SKM-1 (cell line): ENCODE data around the gene NPIPA5.
"Not testable (repeated sequence)": the region's sequence is repeated elsewhere in the genome, so short reads cannot be mapped to it uniquely, and the experiment has no call there.

Experiments
- DNase-seq: peaks from one replicate; lab custom pipeline; 2025; ENCODE audit not compliant: unreplicated experiment; lab: John Stamatoyannopoulos, UW

NPIPA5 gene

GRCh38 chr16:15393025-15393424, 14.9 kb upstream of the NPIPA5 start:
- not testable (repeated sequence) for DNase-seq

DNA sequence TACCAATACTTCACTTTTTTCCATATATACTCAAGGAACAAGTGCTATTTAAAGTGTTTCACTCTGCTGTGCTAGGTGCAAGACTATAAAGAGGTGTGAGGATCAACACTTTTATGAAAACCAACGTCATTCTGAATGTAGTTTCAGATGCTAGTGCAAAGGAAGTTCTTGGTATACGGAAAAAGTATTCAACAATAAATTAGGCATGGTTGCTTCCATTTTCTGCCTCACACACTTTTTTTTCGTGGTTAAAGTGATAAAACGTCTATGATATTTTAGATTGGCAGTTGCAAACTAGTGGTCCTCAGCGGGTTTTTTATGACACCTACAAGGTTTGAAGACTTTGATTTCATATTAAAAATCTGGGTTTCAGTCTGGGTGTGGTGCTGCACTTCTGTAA, 11.8 kb upstream of the NPIPA5 start:
- not testable (repeated sequence) for DNase-seq

GRCh38 chr16:15388060-15388459, 10.0 kb upstream of the NPIPA5 start:
- not testable (repeated sequence) for DNase-seq

DNA sequence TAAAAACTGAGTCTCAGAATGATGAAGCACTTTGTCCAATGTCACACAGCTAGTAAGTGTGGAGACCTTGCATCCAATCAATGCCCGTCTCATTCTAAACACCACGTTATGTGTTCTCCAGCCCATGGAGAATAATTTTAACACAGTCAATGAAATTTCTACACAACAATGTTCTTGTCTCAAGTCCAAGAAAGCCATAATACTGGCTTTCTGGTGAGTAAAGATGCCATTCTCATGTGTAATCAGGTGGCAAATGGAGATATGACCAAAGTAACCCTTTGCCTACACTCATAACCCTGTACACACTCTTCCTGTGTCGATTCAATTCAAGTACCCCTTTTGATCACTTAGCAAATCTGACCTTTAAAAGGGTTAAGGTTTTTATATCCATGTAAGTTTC, 4.7 kb upstream of the NPIPA5 start:
- DNase-seq, result not testable (repeated sequence)

GRCh38 chr16:15357495-15357894, 20.6 kb downstream of the NPIPA5 start:
- not testable (repeated sequence) for DNase-seq

- not testable (repeated sequence) for DNase-seq
Observed at GRCh38 chr16:15354846-15355245, 23.2 kb downstream of the NPIPA5 start.

DNA sequence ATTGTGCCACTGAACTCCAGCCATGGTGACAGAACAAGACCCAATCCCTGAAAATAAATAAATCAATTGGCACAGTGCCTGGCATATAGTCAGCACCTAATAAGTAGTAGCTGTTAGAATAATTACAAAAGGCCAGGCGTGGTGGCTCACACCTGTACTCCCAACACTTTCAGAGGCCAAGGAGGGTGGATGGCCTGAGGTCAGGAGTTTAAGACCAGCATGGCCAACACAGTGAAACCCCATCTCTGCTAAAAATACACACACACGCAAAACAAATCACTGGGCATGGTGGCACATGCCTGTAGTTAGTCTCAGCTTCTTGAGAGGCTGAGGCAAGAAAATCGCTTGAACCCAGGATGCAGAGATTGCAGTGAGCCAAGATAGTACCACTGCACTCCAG, 25.2 kb downstream of the NPIPA5 start:
- DNase-seq, result not testable (repeated sequence)

- DNase-seq, result not testable (repeated sequence)
Observed at GRCh38 chr16:15351745-15352144, 26.3 kb downstream of the NPIPA5 start.

- not testable (repeated sequence) for DNase-seq
Observed at GRCh38 chr16:15351251-15351650, 26.8 kb downstream of the NPIPA5 start.

DNA sequence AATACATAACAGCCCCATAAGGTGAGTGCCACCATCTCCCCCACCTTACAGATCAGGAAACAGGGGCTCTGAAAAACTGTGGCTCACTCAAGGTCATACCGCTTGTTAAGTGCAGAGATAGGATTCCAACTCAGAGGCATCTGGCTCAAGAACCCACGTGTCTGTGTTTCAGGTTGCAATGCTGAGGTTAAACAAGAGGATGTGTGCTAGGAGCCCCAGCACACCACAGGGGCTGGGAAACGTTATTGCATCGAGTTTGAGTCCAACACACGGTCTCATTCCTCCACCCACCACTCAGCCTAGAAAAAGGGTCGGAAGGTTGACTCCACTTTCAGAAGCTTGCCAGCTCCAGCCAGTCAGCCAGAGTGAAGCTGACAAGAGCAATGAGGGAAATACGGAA, 29.4 kb downstream of the NPIPA5 start:
- not testable (repeated sequence) for DNase-seq

- not testable (repeated sequence) for DNase-seq
Observed at GRCh38 chr16:15342337-15342736, 35.8 kb downstream of the NPIPA5 start.

DNA sequence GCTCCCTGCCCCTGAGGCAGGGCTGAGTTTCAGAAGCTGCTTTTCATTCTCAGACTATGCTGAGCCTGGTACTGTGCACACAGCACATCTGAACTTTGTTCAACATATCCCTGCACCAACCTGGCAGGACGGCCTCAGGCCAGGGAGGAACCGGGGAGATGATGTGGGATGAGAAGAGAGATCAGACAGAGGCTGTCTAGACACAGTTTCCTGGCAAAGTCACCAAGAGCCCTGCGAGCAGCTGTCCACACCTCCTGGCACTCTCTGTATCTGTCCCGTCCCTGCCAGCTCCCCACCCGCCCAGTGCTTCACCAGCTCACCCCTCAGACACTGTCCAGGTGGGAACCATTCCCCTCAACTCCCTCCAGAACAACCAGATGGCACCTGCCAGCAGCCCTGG, 39.1 kb downstream of the NPIPA5 start:
- DNase-seq, result not testable (repeated sequence)

GRCh38 chr16:15337974-15338605, 40.0 kb downstream of the NPIPA5 start:
- not testable (repeated sequence) for DNase-seq

GRCh38 chr16:15335609-15336008, 42.5 kb downstream of the NPIPA5 start:
- DNase-seq, result not testable (repeated sequence)

DNA sequence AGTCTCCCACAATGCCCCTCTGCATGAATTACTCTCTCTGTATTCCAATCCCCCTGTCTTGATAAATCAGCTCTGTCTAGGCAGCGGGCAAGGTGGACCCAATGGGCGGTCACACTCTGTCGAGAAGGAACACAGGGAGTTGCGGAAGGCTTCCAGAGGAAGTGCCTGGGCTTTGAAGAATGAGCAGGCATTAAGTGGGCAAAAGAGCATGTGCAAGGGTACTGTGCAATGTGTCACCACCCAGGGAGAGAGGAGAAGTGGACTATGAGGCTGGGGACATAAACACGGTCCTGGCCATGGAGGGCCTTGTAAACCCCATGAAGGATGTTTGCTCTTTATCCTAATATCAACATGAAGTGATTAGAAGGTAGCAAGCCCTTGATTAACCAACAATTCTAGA, 44.1 kb downstream of the NPIPA5 start:
- not testable (repeated sequence) for DNase-seq

DNA sequence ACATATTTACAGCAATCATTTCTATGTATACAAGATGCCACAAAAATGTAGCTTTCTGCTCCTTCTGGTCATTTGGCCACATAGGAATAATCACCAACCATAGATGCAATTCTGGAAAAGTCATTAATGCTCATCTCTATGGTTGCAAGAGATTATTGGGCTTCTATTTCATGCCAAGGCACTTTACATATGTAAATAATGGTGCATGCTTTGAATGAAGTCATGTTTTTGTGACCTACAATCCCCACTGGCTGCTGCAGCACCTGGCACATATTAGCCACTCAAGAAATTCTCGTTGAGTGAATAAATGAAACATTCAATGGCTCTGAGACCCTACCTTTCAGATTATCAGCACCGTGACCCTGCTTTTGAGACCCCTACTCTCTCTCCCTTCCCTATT, 47.1 kb downstream of the NPIPA5 start:
- not testable (repeated sequence) for DNase-seq

DNA sequence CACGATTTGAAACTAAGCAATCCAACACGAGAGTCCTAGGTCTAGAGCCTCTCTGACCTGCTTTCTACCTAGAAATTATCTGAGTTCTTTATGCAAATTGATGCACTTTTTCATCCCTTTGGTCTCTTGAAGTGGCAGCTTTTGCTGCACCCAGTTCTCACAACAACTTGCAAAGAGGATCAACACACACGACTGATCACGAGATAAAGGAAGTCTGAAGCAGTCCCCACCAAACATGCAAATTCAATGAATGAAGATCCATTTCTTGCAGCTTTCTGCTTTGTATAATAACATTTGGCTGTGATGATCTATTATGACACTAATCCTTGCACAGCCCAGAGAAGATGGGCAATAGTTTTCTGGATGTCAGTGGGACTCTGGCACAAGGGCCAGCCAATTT, 53.1 kb downstream of the NPIPA5 start:
- DNase-seq, result not testable (repeated sequence)

- DNase-seq, result not testable (repeated sequence)
Observed at GRCh38 chr16:15323373-15323772, 54.7 kb downstream of the NPIPA5 start.

DNA sequence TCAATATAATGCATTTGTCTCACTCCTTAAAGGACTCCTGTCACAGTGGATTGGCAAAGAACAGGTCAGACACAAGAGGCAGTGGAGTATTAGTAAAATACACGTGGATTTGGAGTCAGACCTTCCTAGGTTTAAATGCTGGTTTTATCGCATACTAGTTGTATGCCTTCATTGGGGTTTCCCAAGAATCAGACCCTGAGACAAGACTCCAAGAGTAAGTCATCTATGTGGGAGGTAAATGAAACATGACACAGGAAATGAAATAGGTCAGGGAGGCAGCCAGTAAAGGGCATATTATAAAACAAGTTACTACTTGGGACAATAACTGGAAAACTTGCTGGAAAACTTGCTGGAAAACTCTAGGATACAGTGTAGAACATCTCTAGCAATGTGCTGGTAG, 56.9 kb downstream of the NPIPA5 start:
- not testable (repeated sequence) for DNase-seq

DNA sequence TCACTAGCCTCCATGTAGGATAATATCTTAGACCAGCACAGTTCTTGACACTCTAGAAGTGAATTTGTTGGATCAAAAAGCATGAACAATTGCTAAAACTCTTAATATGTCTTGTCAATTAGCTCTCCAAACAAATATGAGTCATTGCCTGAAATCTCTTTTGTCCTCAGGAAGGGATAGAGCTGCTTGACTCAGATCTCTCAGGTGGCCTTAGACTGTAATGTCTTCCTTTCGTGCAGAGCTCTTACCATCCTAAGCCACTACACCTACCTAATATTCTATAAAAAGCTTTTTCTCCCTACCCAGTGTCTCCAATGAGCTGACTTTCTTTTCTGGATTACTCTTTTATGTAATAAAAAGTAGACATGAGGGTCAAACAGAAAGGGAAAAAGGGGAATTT, 63.5 kb downstream of the NPIPA5 start:
- DNase-seq, result not testable (repeated sequence)
